IMR-90 (cell line): ENCODE measurements around the gene HMG20A. TPM values are rescaled to one million over a fixed set of nuclear protein-coding genes. Genes with fewer than 3 reads are reported as not detected.

Source experiments
- ATAC-seq: fragments of 200-7000 bp; cut with Tn5 transposase; 2 replicates; pipeline ENCODE4 v1.9.1; 2020; ENCODE audit warnings: low read depth, mild to moderate bottlenecking, moderate library complexity
- BruUV-seq: library from RNA; stranded (reverse); fragments of 400-500 nt; replicated peaks from 2 replicates; lab custom pipeline; 2021; lab: Mats Ljungman, UMichigan
- CTCF ChIA-PET: fragments of 300-600 bp; formaldehyde crosslinking; extraction: SDS; loops from one replicate; lab custom pipeline; 2021; ENCODE audit warnings: antibody characterized with exemption; lab: Yijun Ruan, JAX
- POLR2A ChIA-PET: fragments of 300-600 bp; sonication (Branson Sonifier 250); formaldehyde crosslinking; loops from one replicate; lab custom pipeline; 2022; ENCODE audit warnings: antibody characterized with exemption; ENCODE audit not compliant: unreplicated experiment; lab: Charles Lee
- DNase-seq: peaks from one replicate; pipeline ENCODE4 v3.0.0; 2013
- H2AFZ ChIP-seq: replicated peaks from 2 replicates; pipeline ENCODE3; 2013; ENCODE audit warnings: low read length, mild to moderate bottlenecking; ENCODE audit not compliant: poor library complexity
- H2AK5ac ChIP-seq: 2 replicates; pipeline ENCODE4 v1.6.1; 2013; ENCODE audit warnings: low read depth, low read length, inconsistent platforms
- H2AK9ac ChIP-seq: replicated peaks from 2 replicates; pipeline ENCODE3; 2013; ENCODE audit warnings: mild to moderate bottlenecking, low read depth, low read length, moderate library complexity; ENCODE audit not compliant: poor library complexity
- H2BK120ac ChIP-seq: 2 replicates; pipeline ENCODE4 v1.6.1; 2013; ENCODE audit warnings: low read depth, low read length, inconsistent platforms
- H2BK15ac ChIP-seq: 3 replicates; pipeline ENCODE4 v1.6.1; 2013; ENCODE audit warnings: low read depth, low read length, inconsistent platforms
- H2BK20ac ChIP-seq: 2 replicates; pipeline ENCODE4 v1.6.1; 2013; ENCODE audit warnings: low read depth, mild to moderate bottlenecking, inconsistent platforms, low read length, moderate library complexity
- H2BK5ac ChIP-seq: 2 replicates; pipeline ENCODE4 v1.6.1; 2013; ENCODE audit warnings: mild to moderate bottlenecking, low read depth, low read length, inconsistent platforms; ENCODE audit not compliant: poor library complexity, severe bottlenecking
- H3K14ac ChIP-seq: replicated peaks from 2 replicates; pipeline ENCODE4 v1.6.1; 2013; ENCODE audit warnings: low read depth, low read length, inconsistent platforms
- H3K18ac ChIP-seq: 2 replicates; pipeline ENCODE4 v1.6.1; 2013; ENCODE audit warnings: low read depth, low read length, control low read depth
- H3K23ac ChIP-seq: 2 replicates; pipeline ENCODE4 v1.6.1; 2013; ENCODE audit warnings: low read depth, low read length, inconsistent platforms
- H3K27ac ChIP-seq: 2 replicates; pipeline ENCODE4 v1.5.1; 2013; ENCODE audit warnings: mild to moderate bottlenecking, control low read depth, low read length; ENCODE audit not compliant: insufficient read depth
- H3K27me3 ChIP-seq: 2 replicates; pipeline ENCODE4 v1.6.1; 2013; ENCODE audit warnings: low read length; ENCODE audit not compliant: control insufficient read depth, insufficient read depth
- H3K36me3 ChIP-seq: 2 replicates; pipeline ENCODE4 v1.6.1; 2013; ENCODE audit warnings: low read length, mixed read lengths; ENCODE audit not compliant: control insufficient read depth, insufficient read depth
- H3K4ac ChIP-seq: 2 replicates; pipeline ENCODE4 v1.6.1; 2013; ENCODE audit warnings: low read depth, low read length, inconsistent platforms
- H3K4me1 ChIP-seq: 2 replicates; pipeline ENCODE4 v1.6.1; 2013; ENCODE audit warnings: low read length, mixed read lengths; ENCODE audit not compliant: control insufficient read depth, insufficient read depth
- H3K4me2 ChIP-seq: 2 replicates; pipeline ENCODE4 v1.6.1; 2013; ENCODE audit warnings: low read depth, mild to moderate bottlenecking, control low read depth, low read length, moderate library complexity
- H3K4me3 ChIP-seq: 2 replicates; pipeline ENCODE4 v1.5.1; 2013; ENCODE audit warnings: low read depth, mild to moderate bottlenecking, control low read depth, low read length, moderate library complexity; ENCODE audit not compliant: insufficient read depth
- H3K56ac ChIP-seq: 2 replicates; pipeline ENCODE4 v1.6.1; 2013; ENCODE audit warnings: low read length, inconsistent platforms; ENCODE audit not compliant: insufficient read depth; ENCODE audit errors: extremely low read depth
- H3K79me1 ChIP-seq, 2 experiments: 2 replicates each; pipeline ENCODE4 v1.6.1; 2013; ENCODE audit warnings: low read length in 2 of 2, inconsistent platforms in 1 of 2, low read depth in 1 of 2
- H3K9ac ChIP-seq: 2 replicates; pipeline ENCODE4 v1.6.1; 2013; ENCODE audit warnings: low read depth, low read length, control low read depth
- H3K9me1 ChIP-seq: 2 replicates; pipeline ENCODE4 v1.6.1; 2013; ENCODE audit warnings: low read length, inconsistent platforms; ENCODE audit not compliant: insufficient read depth
- H3K9me3 ChIP-seq: 2 replicates; pipeline ENCODE4 v1.6.1; 2013; ENCODE audit warnings: low read length; ENCODE audit not compliant: control insufficient read depth, insufficient read depth
- H4K20me1 ChIP-seq: 2 replicates; pipeline ENCODE4 v1.6.1; 2013; ENCODE audit warnings: low read length, inconsistent platforms; ENCODE audit not compliant: insufficient read depth
- H4K5ac ChIP-seq: 2 replicates; pipeline ENCODE4 v1.6.1; 2013; ENCODE audit warnings: mild to moderate bottlenecking, low read depth, low read length, control low read depth
- H4K8ac ChIP-seq, 2 experiments: 2 replicates each; pipeline ENCODE4 v1.6.1; 2013; ENCODE audit warnings: low read depth in 2 of 2, low read length in 2 of 2, control low read depth in 1 of 2, inconsistent platforms in 1 of 2
- H4K91ac ChIP-seq: 2 replicates; pipeline ENCODE4 v1.6.1; 2013; ENCODE audit warnings: low read depth, low read length, inconsistent platforms; ENCODE audit not compliant: insufficient read depth
- BHLHE40 ChIP-seq: fragments of 150-350 bp; IDR thresholded peaks from 2 replicates; pipeline ENCODE4 v1.6.1; 2016; ENCODE audit warnings: mild to moderate bottlenecking, low read depth, low read length
- CEBPB ChIP-seq: IDR thresholded peaks from 2 replicates; pipeline ENCODE4 v1.6.1; 2012; ENCODE audit warnings: low read depth, low read length, improper control_type of control experiment
- CHD1 ChIP-seq: IDR thresholded peaks from 2 replicates; pipeline ENCODE4 v1.6.1; 2012; ENCODE audit warnings: low read depth, low read length, improper control_type of control experiment
- FOS ChIP-seq: fragments of 150-350 bp; IDR thresholded peaks from 2 replicates; pipeline ENCODE4 v1.6.1; 2016; ENCODE audit warnings: low read depth, low read length
- MAFK ChIP-seq: IDR thresholded peaks from 2 replicates; pipeline ENCODE4 v1.6.1; 2012; ENCODE audit warnings: low read depth, low read length, improper control_type of control experiment
- MAZ ChIP-seq: IDR thresholded peaks from 2 replicates; pipeline ENCODE4 v1.6.1; 2012; ENCODE audit warnings: low read depth, mild to moderate bottlenecking, low read length, improper control_type of control experiment, moderate library complexity, borderline replicate concordance
- MXI1 ChIP-seq: IDR thresholded peaks from 2 replicates; pipeline ENCODE4 v1.6.1; 2012; ENCODE audit warnings: low read depth, mild to moderate bottlenecking, low read length, moderate library complexity, borderline replicate concordance
- NFE2L2 ChIP-seq: fragments of 150-350 bp; IDR thresholded peaks from 2 replicates; pipeline ENCODE4 v1.6.1; 2016; ENCODE audit warnings: low read depth, mild to moderate bottlenecking, low read length
- POLR2A ChIP-seq: IDR thresholded peaks from 2 replicates; pipeline ENCODE4 v1.6.1; 2012; ENCODE audit warnings: mild to moderate bottlenecking, low read depth, low read length
- RAD21 ChIP-seq: IDR thresholded peaks from 2 replicates; pipeline ENCODE4 v1.6.1; 2012; ENCODE audit warnings: low read length, improper control_type of control experiment
- RCOR1 ChIP-seq: IDR thresholded peaks from 2 replicates; pipeline ENCODE4 v1.6.1; 2012; ENCODE audit warnings: mild to moderate bottlenecking, low read length, improper control_type of control experiment; ENCODE audit not compliant: insufficient replicate concordance
- RFX5 ChIP-seq: IDR thresholded peaks from 2 replicates; pipeline ENCODE4 v1.8.0; 2012; ENCODE audit warnings: low read depth, mild to moderate bottlenecking, low read length, moderate library complexity
- SMC3 ChIP-seq: fragments of 150-350 bp; IDR thresholded peaks from 2 replicates; pipeline ENCODE4 v1.6.1; 2016; ENCODE audit warnings: low read depth, mild to moderate bottlenecking, antibody characterized with exemption, low read length, moderate library complexity
- WGBS, 2 experiments: methylation state at CpG; one replicate each; pipeline versions ENCODE4 v1.1.5 to v1.1.7; 2013; ENCODE audit warnings: missing lambda C conversion rate in 2 of 2; ENCODE audit not compliant: insufficient read length in 1 of 2; ENCODE audit errors: extremely low coverage in 2 of 2; 5-methylcytosine and 5-hydroxymethylcytosine counted together
- dilution Hi-C: fragments of 300-500 bp; cut with HindIII; formaldehyde crosslinking; loops from one replicate; pipeline ENCODE4 v1.14.3; 2018; ENCODE audit warnings: low sequenced_read_pairs; ENCODE audit not compliant: unreplicated experiment
- in situ Hi-C: fragments of 300-500 bp; cut with MboI; formaldehyde crosslinking; loops from 3 replicates; pipeline ENCODE4 v1.14.3; 2019; ENCODE audit warnings: low sequenced_read_pairs, inconsistent platforms, mixed read lengths
- intact Hi-C: fragments of 100-400 bp; cut with micrococcal nuclease; formaldehyde crosslinking; loops from 2 replicates; pipeline ENCODE4 v1.10.0; 2022
- polyA plus RNA-seq, 3 experiments: library from polyadenylated mRNA; depleted of rRNA; stranded (reverse); fragments of >200 nt; gene quantifications; 2 replicates each; pipeline ENCODE4 v1.2.3, GENCODE V29; 2012; ENCODE audit warnings: low replicate concordance in 1 of 3
- total RNA-seq: library from RNA; depleted of rRNA; stranded (reverse); fragments of >200 nt; gene quantifications from 2 replicates; pipeline ENCODE4 v1.2.3, GENCODE V29; 2012
- TF ChIP-seq, protein P1 (sequence below): conservative IDR thresholded peaks from 2 replicates; pipeline ENCODE4 v1.5.1; 2012; ENCODE audit warnings: mild to moderate bottlenecking, low read depth, low read length, improper control_type of control experiment
- TF ChIP-seq, protein P2 (sequence below): fragments of 150-350 bp; IDR thresholded peaks from 2 replicates; pipeline ENCODE4 v1.6.1; 2016; ENCODE audit warnings: low read depth, mild to moderate bottlenecking, low read length, moderate library complexity, borderline replicate concordance
- TF ChIP-seq, protein P3 (sequence below): fragments of 150-350 bp; IDR thresholded peaks from 2 replicates; pipeline ENCODE4 v1.6.1; 2017; ENCODE audit warnings: mild to moderate bottlenecking, antibody characterized with exemption, low read length, low read depth

HMG20A gene
- total and polyA plus RNA-seq, 2 of the 4 experiments (the other 2 are of a cell fraction), result 22.3 to 25.3 TPM

DNA sequence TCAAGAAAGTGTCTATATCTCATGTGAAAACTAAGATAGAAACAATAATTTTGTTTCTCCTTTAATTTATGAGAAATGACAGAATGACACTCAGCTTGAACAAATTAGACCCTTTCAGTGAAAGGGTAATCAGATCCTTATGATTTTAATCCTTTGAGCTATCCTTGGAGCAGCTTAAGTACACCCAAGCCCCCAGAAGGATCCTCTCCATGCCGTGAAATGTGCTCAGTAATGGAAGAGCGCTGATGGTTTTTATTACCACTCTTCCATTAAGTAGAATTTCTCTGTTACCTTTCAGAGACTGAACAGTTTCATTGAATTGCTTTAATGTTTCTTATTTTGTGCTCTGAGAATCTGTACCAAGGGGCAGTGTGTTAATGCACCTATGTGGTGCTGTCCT, 54.3 kb downstream of the HMG20A start:
- H3K9ac ChIP-seq, result no peak overlapping the region
- no peak overlapping the region for H2AK5ac ChIP-seq
- H3K27me3 ChIP-seq, result no peaks in the 10 kb centered on the region
- no peak overlapping the region for H3K14ac ChIP-seq
- H3K4ac ChIP-seq, result no peak overlapping the region
- no peak overlapping the region for H2BK120ac ChIP-seq
- WGBS, 2 experiments, result no CpG with 5 or more reads among the region's 2 CpGs
- H3K4me3 ChIP-seq, result no peak overlapping the region
- no peak overlapping the region for H3K27ac ChIP-seq
- ChIA-PET CTCF (no interaction called here), POLR2A (no interaction called here)
- DNase-seq (no peak), ATAC-seq (no peak)
- H4K8ac ChIP-seq, result no peak overlapping the region
- peaks cover 3 to 6% of the 10 kb centered on the region in 2 experiments; a peak in 1 of 4 replicates for H3K79me1 ChIP-seq
- H3K9me1 ChIP-seq, result peaks cover 3% of the 10 kb centered on the region; the same call in 1 of the 2 replicates
- no peak overlapping the region for H2AFZ ChIP-seq
- H3K9me3 ChIP-seq, result no peaks in the 10 kb centered on the region
- H2BK15ac ChIP-seq, result no peak overlapping the region
- H2BK5ac ChIP-seq, result no peak overlapping the region
- H3K36me3 ChIP-seq, result peaks cover 17% of the 10 kb centered on the region
- H3K23ac ChIP-seq, result no peak overlapping the region
- TF ChIP-seq CEBPB (no peak), RCOR1 (no peak), SMC3 (no peak), BHLHE40 (no peak), NFE2L2 (no peak), POLR2A (no peak), MXI1 (no peak), MAFK (no peak), MAZ (no peak), CHD1 (no peak), RAD21 (no peak), RFX5 (no peak), FOS (no peak)
- TF ChIP-seq, protein P1, sequence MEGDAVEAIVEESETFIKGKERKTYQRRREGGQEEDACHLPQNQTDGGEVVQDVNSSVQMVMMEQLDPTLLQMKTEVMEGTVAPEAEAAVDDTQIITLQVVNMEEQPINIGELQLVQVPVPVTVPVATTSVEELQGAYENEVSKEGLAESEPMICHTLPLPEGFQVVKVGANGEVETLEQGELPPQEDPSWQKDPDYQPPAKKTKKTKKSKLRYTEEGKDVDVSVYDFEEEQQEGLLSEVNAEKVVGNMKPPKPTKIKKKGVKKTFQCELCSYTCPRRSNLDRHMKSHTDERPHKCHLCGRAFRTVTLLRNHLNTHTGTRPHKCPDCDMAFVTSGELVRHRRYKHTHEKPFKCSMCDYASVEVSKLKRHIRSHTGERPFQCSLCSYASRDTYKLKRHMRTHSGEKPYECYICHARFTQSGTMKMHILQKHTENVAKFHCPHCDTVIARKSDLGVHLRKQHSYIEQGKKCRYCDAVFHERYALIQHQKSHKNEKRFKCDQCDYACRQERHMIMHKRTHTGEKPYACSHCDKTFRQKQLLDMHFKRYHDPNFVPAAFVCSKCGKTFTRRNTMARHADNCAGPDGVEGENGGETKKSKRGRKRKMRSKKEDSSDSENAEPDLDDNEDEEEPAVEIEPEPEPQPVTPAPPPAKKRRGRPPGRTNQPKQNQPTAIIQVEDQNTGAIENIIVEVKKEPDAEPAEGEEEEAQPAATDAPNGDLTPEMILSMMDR, result no peak
- TF ChIP-seq, protein P2, sequence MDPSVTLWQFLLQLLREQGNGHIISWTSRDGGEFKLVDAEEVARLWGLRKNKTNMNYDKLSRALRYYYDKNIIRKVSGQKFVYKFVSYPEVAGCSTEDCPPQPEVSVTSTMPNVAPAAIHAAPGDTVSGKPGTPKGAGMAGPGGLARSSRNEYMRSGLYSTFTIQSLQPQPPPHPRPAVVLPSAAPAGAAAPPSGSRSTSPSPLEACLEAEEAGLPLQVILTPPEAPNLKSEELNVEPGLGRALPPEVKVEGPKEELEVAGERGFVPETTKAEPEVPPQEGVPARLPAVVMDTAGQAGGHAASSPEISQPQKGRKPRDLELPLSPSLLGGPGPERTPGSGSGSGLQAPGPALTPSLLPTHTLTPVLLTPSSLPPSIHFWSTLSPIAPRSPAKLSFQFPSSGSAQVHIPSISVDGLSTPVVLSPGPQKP, result no peak
- TF ChIP-seq, protein P3, sequence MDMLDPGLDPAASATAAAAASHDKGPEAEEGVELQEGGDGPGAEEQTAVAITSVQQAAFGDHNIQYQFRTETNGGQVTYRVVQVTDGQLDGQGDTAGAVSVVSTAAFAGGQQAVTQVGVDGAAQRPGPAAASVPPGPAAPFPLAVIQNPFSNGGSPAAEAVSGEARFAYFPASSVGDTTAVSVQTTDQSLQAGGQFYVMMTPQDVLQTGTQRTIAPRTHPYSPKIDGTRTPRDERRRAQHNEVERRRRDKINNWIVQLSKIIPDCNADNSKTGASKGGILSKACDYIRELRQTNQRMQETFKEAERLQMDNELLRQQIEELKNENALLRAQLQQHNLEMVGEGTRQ, result no peak
- no peak overlapping the region for H3K18ac ChIP-seq
- no peak overlapping the region for H3K4me2 ChIP-seq
- no peak overlapping the region for H4K5ac ChIP-seq
- H3K56ac ChIP-seq, result no peak overlapping the region
- in situ Hi-C loops, result no loop called here
- intact Hi-C loops, result no loop called here
- dilution Hi-C loops, result no loop called here
- H4K20me1 ChIP-seq, result no peaks in the 10 kb centered on the region
- H2BK20ac ChIP-seq, result no peak overlapping the region
- no peak overlapping the region for H2AK9ac ChIP-seq
- no TSS peak for BruUV-seq
- peaks cover 2% of the 10 kb centered on the region; the same call in 1 of the 2 replicates for H3K4me1 ChIP-seq
- H4K91ac ChIP-seq, result no peak overlapping the region
